A549 (cell line): ENCODE measurements around the gene EMSY. TPM values are rescaled to one million over a fixed set of nuclear protein-coding genes. Genes with fewer than 3 reads are reported as not detected.

Source experiments
- ATAC-seq, 2 experiments: fragments of 200-7000 bp in 1 of 2; fragments of >200 bp in 1 of 2; cut with Nextera tagmentation in 1 of 2; cut with Tn5 transposase in 1 of 2; 3 replicates each; pipeline versions ENCODE4 v1.8.0 to v1.9.1; 2018 to 2020; ENCODE audit warnings: mild to moderate bottlenecking in 1 of 2, moderate library complexity in 1 of 2
- CTCF ChIA-PET: fragments of 300-600 bp; sonication (Branson Sonifier 250); formaldehyde crosslinking; extraction: SDS; loops from one replicate; lab custom pipeline; 2021; ENCODE audit warnings: antibody characterized with exemption, inconsistent platforms; lab: Yijun Ruan, JAX
- POLR2A ChIA-PET: fragments of 350-600 bp; formaldehyde crosslinking; extraction: SDS; loops from one replicate; lab custom pipeline; 2021; ENCODE audit warnings: antibody characterized with exemption, inconsistent platforms; lab: Yijun Ruan, JAX
- DNase-seq, 2 experiments: peaks; one replicate each; pipeline versions ENCODE4 v3.0.0 to v3.0.0-alpha.2; 2011 to 2016; ENCODE audit warnings: low read depth in 1 of 2, low spot score in 1 of 2
- FAIRE-seq: peaks from 2 replicates; lab custom pipeline; 2011; peaks lifted over from hg19 to GRCh38; lab: Jason Lieb, UNC
- H3K27ac ChIP-seq, 2 experiments: fragments of >200 bp; sonication (Bioruptor Twin); formaldehyde crosslinking; 3 replicates each; pipeline ENCODE4 v1.5.1; 2016 to 2017
- H3K4me1 ChIP-seq: fragments of >200 bp; sonication (Bioruptor Twin); formaldehyde crosslinking; 3 replicates; pipeline ENCODE4 v1.6.1; 2016
- H3K4me2 ChIP-seq: fragments of >200 bp; sonication (Bioruptor Twin); formaldehyde crosslinking; 3 replicates; pipeline ENCODE4 v1.6.1; 2016
- H3K4me3 ChIP-seq: fragments of >200 bp; sonication (Bioruptor Twin); formaldehyde crosslinking; 3 replicates; pipeline ENCODE4 v1.5.1; 2016
- H3K9me3 ChIP-seq: fragments of >200 bp; sonication (Bioruptor Twin); formaldehyde crosslinking; 3 replicates; pipeline ENCODE4 v1.6.1; 2016
- ATOH8 ChIP-seq: fragments of 250-450 bp; sonication (Bioruptor Pico); IDR thresholded peaks from 2 replicates; pipeline ENCODE4 v1.5.0; 2020; ENCODE audit warnings: low read depth, mild to moderate bottlenecking, moderate library complexity
- EHF ChIP-seq: fragments of 250-450 bp; sonication (Bioruptor Pico); IDR thresholded peaks from 2 replicates; pipeline ENCODE4 v1.5.0; 2020; ENCODE audit warnings: mild to moderate bottlenecking
- EP300 ChIP-seq, 2 experiments: fragments of >200 bp; sonication (Bioruptor Twin); formaldehyde crosslinking; IDR thresholded peaks; 2 replicates in 1 of 2; 3 replicates in 1 of 2; pipeline ENCODE4 v1.6.1; 2016 to 2017
- ESRRA ChIP-seq: fragments of 150-350 bp; IDR thresholded peaks from 2 replicates; pipeline ENCODE4 v1.6.1; 2014; ENCODE audit warnings: mild to moderate bottlenecking, low read length, borderline replicate concordance
- FOSL2 ChIP-seq, 2 experiments: fragments of 450-650 bp in 1 of 2; fragments of >200 bp in 1 of 2; sonication (Bioruptor Twin) in 1 of 2; formaldehyde crosslinking; IDR thresholded peaks; 2 replicates each; pipeline versions ENCODE4 v1.5.0 to v1.6.1; 2016 to 2020; ENCODE audit warnings: mild to moderate bottlenecking in 1 of 2, moderate library complexity in 1 of 2
- FOXS1 ChIP-seq: fragments of 250-450 bp; sonication (Bioruptor Pico); IDR thresholded peaks from 2 replicates; pipeline ENCODE4 v1.5.0; 2020; ENCODE audit warnings: mild to moderate bottlenecking, moderate library complexity
- GATA3 ChIP-seq: IDR thresholded peaks from 2 replicates; pipeline ENCODE4 v1.6.1; 2012; ENCODE audit warnings: borderline replicate concordance
- HEYL ChIP-seq: fragments of 250-450 bp; sonication (Bioruptor Pico); IDR thresholded peaks from 2 replicates; pipeline ENCODE4 v1.8.0; 2021; ENCODE audit warnings: mild to moderate bottlenecking, moderate library complexity
- JUN ChIP-seq, 2 experiments: fragments of >200 bp; sonication (Bioruptor Twin); formaldehyde crosslinking; IDR thresholded peaks; 2 replicates in 1 of 2; 3 replicates in 1 of 2; pipeline ENCODE4 v1.6.1; 2016 to 2017
- KDM5A ChIP-seq: fragments of 200-600 bp; sonication (generic); IDR thresholded peaks from 2 replicates; pipeline ENCODE4 v1.6.1; 2016; ENCODE audit warnings: antibody characterized with exemption, mild to moderate bottlenecking
- MAX ChIP-seq: IDR thresholded peaks from 2 replicates; pipeline ENCODE4 v1.6.1; 2012
- NFE2L2 ChIP-seq: fragments of 150-350 bp; conservative IDR thresholded peaks from 2 replicates; pipeline ENCODE4 v1.6.1; 2014; ENCODE audit warnings: low read length
- NPAS2 ChIP-seq: fragments of 250-450 bp; sonication (Bioruptor Pico); IDR thresholded peaks from 2 replicates; pipeline ENCODE4 v1.8.0; 2022; ENCODE audit warnings: mild to moderate bottlenecking, moderate library complexity, borderline replicate concordance
- NR3C1 ChIP-seq: fragments of >200 bp; sonication (Bioruptor Twin); formaldehyde crosslinking; IDR thresholded peaks from 3 replicates; pipeline ENCODE4 v1.6.1; 2017
- POLR2AphosphoS2 ChIP-seq: conservative IDR thresholded peaks from 2 replicates; pipeline ENCODE4 v1.6.1; 2012; ENCODE audit warnings: low read length, improper control_type of control experiment, inconsistent platforms
- RAD21 ChIP-seq, 2 experiments: fragments of >200 bp in 1 of 2; sonication (Bioruptor Twin) in 1 of 2; formaldehyde crosslinking in 1 of 2; IDR thresholded peaks in 1 of 2; conservative IDR thresholded peaks in 1 of 2; 2 replicates in 1 of 2; 3 replicates in 1 of 2; pipeline ENCODE4 v1.6.1; 2012 to 2018; ENCODE audit warnings: inconsistent platforms in 1 of 2
- RCOR1 ChIP-seq: fragments of 150-350 bp; IDR thresholded peaks from 2 replicates; pipeline ENCODE4 v1.6.1; 2014; ENCODE audit warnings: antibody characterized with exemption, low read length, low read depth
- REST ChIP-seq: fragments of 200-600 bp; sonication (generic); IDR thresholded peaks from 2 replicates; pipeline ENCODE4 v1.6.1; 2016; ENCODE audit warnings: antibody characterized with exemption, mild to moderate bottlenecking, moderate library complexity
- TFCP2L1 ChIP-seq: fragments of 250-450 bp; sonication (Bioruptor Pico); IDR thresholded peaks from 2 replicates; pipeline ENCODE4 v1.5.0; 2021; ENCODE audit warnings: mild to moderate bottlenecking
- USF2 ChIP-seq: fragments of 450-650 bp; IDR thresholded peaks from 2 replicates; pipeline ENCODE4 v1.6.1; 2014; ENCODE audit warnings: antibody characterized with exemption
- ZC3H11A ChIP-seq: fragments of 450-650 bp; IDR thresholded peaks from 2 replicates; pipeline ENCODE4 v1.6.1; 2014; ENCODE audit warnings: antibody characterized with exemption, mild to moderate bottlenecking
- ZFP36 ChIP-seq: fragments of 450-650 bp; IDR thresholded peaks from 2 replicates; pipeline ENCODE4 v1.6.1; 2014; ENCODE audit warnings: borderline replicate concordance; ENCODE audit not compliant: partially characterized antibody
- ZNF302 ChIP-seq: fragments of 250-450 bp; sonication (Bioruptor Pico); IDR thresholded peaks from 2 replicates; pipeline ENCODE4 v1.9.0; 2021; ENCODE audit warnings: inconsistent platforms, mild to moderate bottlenecking, moderate library complexity
- ZSCAN20 ChIP-seq: fragments of 250-450 bp; sonication (Bioruptor Pico); IDR thresholded peaks from 2 replicates; pipeline ENCODE4 v1.8.0; 2022; ENCODE audit warnings: mild to moderate bottlenecking, moderate library complexity
- WGBS: methylation state at CpG from one replicate; pipeline ENCODE4 v1.1.6; 2017; ENCODE audit errors: missing lambda C conversion rate; 5-methylcytosine and 5-hydroxymethylcytosine counted together
- polyA plus RNA-seq, 4 experiments: library from polyadenylated mRNA; depleted of rRNA in 3 of 4; stranded (reverse); fragments of >200 nt; fragmentation: RNase III in 1 of 4; extraction: RNeasy Plus Mini Kit Qiagen cat#74134 plus additional on column Dnase treatment in 1 of 4; gene quantifications; 2 replicates in 3 of 4; 3 replicates in 1 of 4; pipeline ENCODE4 v1.2.3, GENCODE V29; 2011 to 2017

Gene EMSY
- polyA plus RNA-seq, 2 of the 4 experiments (the other 2 are of a cell fraction), result 11.2 to 23.0 TPM

GRCh38 chr11:76574879-76575278 lies 130.1 kb downstream of the EMSY start:
- no peak overlapping the region for H3K27ac ChIP-seq
- H3K4me1 ChIP-seq, result peaks cover 14% of the 10 kb centered on the region
- H3K4me2 ChIP-seq, result no peak overlapping the region
- H3K9me3 ChIP-seq, result no peaks in the 10 kb centered on the region
- ATAC-seq (no peak), FAIRE-seq (no peak), DNase-seq (no peak)
- ChIA-PET CTCF (interaction anchor here (1.0 kb wide), 1 partner anchor 24 kb away, joined by 4 read pairs; no protein-coding TSS in a partner anchor), POLR2A (no interaction called here)
- 86% methylated on average over 1 of the region's 1 CpG for WGBS
- H3K4me3 ChIP-seq, result no peak overlapping the region
- no peak for TF ChIP-seq RAD21 (conservative IDR thresholded peaks at IDR 0.05 in 1 of 2, IDR thresholded peaks at IDR 0.05 in 1 of 2)
- TF ChIP-seq REST, result no peak
- TF ChIP-seq POLR2AphosphoS2, result no peak
- no peak for TF ChIP-seq KDM5A
- TF ChIP-seq MAX, result no peak
- no peak for TF ChIP-seq HEYL (CRISPR knock-in tag)
- TF ChIP-seq FOXS1 (CRISPR knock-in tag), result no peak
- no peak for TF ChIP-seq ZFP36
- no peak for TF ChIP-seq USF2
- TF ChIP-seq TFCP2L1, result no peak
- TF ChIP-seq ZSCAN20 (CRISPR knock-in tag), result no peak
- TF ChIP-seq EP300 (IDR thresholded peaks at IDR 0.05), result no peak
- no peak for TF ChIP-seq EHF
- TF ChIP-seq NPAS2, result no peak
- TF ChIP-seq GATA3, result no peak
- TF ChIP-seq JUN (IDR thresholded peaks at IDR 0.05), result no peak
- TF ChIP-seq NFE2L2, result no peak
- TF ChIP-seq ZC3H11A, result no peak
- TF ChIP-seq ATOH8, result no peak

- H3K4me2 ChIP-seq, result peak overlapping the region; percentile 35
These were observed 132.6 kb downstream of the EMSY start for GRCh38 chr11:76577226-76577920.

More at GRCh38 chr11:76577226-76577920, 132.6 kb downstream of the EMSY start:
- Histone ChIP-seq H3K9me3 (no peaks in the 10 kb centered on the region), H3K27ac (peak overlapping the region; percentile 44 to 52; a peak in 5 of 6 replicates), H3K4me1 (peaks cover 14% of the 10 kb centered on the region)
- no peak for FAIRE-seq
- peak; percentile 82 to 90 for ATAC-seq
- TF ChIP-seq FOSL2 (IDR thresholded peaks at IDR 0.05), result no peak
- TF ChIP-seq FOSL2 (CRISPR knock-in tag; IDR thresholded peaks at IDR 0.05), result peak; percentile 31
- TF ChIP-seq EP300 (IDR thresholded peaks at IDR 0.05), result no peak
- TF ChIP-seq NR3C1, result no peak
- TF ChIP-seq ZFP36, result no peak
- TF ChIP-seq RAD21 (conservative IDR thresholded peaks at IDR 0.05 in 1 of 2, IDR thresholded peaks at IDR 0.05 in 1 of 2), result no peak
- TF ChIP-seq REST, result no peak
- TF ChIP-seq RCOR1, result no peak
- TF ChIP-seq ZNF302 (CRISPR knock-in tag), result no peak
- TF ChIP-seq ESRRA, result no peak
- TF ChIP-seq, all 56 proteins: peak for 1
- CTCF ChIA-PET, result interaction anchor here (0.8 to 1.2 kb wide), 5 partner anchors 10 to 369 kb away, joined by 3 to 4 read pairs (median 3); no protein-coding TSS in a partner anchor
- 66% methylated on average over 12 of the region's 12 CpGs for WGBS
- peak in 1 of 2 experiments; percentile 58 for DNase-seq
- H3K4me3 ChIP-seq, result no peak overlapping the region
- POLR2A ChIA-PET, result no interaction called here
